Subcutaneous abdominal adipose tissue (tissue), 5 donors: Measurements from ENCODE around the gene HIRIP3.
"Not testable (repeated sequence)": the region's sequence is repeated elsewhere in the genome, so short reads cannot be mapped to it uniquely, and the experiment has no call there.

Experiments used
- H3K27ac ChIP-seq: one replicate; pipeline ENCODE4 v1.7.0; 2013; ENCODE audit warnings: low read depth, mild to moderate bottlenecking, inconsistent platforms, low read length, moderate library complexity
- H3K27me3 ChIP-seq, 5 donors: one replicate each; pipeline ENCODE4 v1.7.0; 2013; ENCODE audit warnings: low read length in 5 of 5, inconsistent platforms in 1 of 5; ENCODE audit not compliant: control insufficient read depth in 5 of 5, insufficient read depth in 4 of 5
- H3K36me3 ChIP-seq, 5 donors: one replicate each; pipeline ENCODE4 v1.7.0; 2013; ENCODE audit warnings: low read length in 5 of 5; ENCODE audit not compliant: control insufficient read depth in 5 of 5, insufficient read depth in 5 of 5
- H3K4me1 ChIP-seq, 5 donors: one replicate each; pipeline ENCODE4 v1.7.0; 2013; ENCODE audit warnings: low read length in 5 of 5, mild to moderate bottlenecking in 3 of 5, moderate library complexity in 1 of 5; ENCODE audit not compliant: control insufficient read depth in 5 of 5, insufficient read depth in 5 of 5
- H3K4me3 ChIP-seq, 5 donors: one replicate each; pipeline ENCODE4 v1.7.0; 2013; ENCODE audit warnings: low read length in 5 of 5, low read depth in 1 of 5
- H3K9ac ChIP-seq, 5 donors: one replicate each; pipeline ENCODE4 v1.7.0; 2013; ENCODE audit warnings: low read length in 5 of 5, mild to moderate bottlenecking in 4 of 5, moderate library complexity in 3 of 5
- H3K9me3 ChIP-seq, 5 donors: one replicate each; pipeline ENCODE4 v1.7.0; 2013; ENCODE audit warnings: low read length in 5 of 5; ENCODE audit not compliant: control insufficient read depth in 5 of 5
- donor health status: healthy.
- donor health status: healthy.
- donor health status: healthy.
- donor health status: healthy.
- donor health status: healthy.

HIRIP3 gene

GRCh38 chr16:30028438-30029076 is 33.1 kb upstream of the HIRIP3 start:
- H3K36me3 ChIP-seq: no peaks in the 10 kb centered on the region
- peaks cover 39 to 68% (median 64%) of the 10 kb centered on the region in 5 donors for H3K27me3 ChIP-seq
- peaks cover 0 to 4% (median 0%) of the 10 kb centered on the region in 5 donors for H3K4me1 ChIP-seq
- no peak overlapping the region for H3K9ac ChIP-seq
- no peak overlapping the region for H3K4me3 ChIP-seq
- no peak overlapping the region for H3K27ac ChIP-seq
- H3K9me3 ChIP-seq: no peaks in the 10 kb centered on the region

DNA sequence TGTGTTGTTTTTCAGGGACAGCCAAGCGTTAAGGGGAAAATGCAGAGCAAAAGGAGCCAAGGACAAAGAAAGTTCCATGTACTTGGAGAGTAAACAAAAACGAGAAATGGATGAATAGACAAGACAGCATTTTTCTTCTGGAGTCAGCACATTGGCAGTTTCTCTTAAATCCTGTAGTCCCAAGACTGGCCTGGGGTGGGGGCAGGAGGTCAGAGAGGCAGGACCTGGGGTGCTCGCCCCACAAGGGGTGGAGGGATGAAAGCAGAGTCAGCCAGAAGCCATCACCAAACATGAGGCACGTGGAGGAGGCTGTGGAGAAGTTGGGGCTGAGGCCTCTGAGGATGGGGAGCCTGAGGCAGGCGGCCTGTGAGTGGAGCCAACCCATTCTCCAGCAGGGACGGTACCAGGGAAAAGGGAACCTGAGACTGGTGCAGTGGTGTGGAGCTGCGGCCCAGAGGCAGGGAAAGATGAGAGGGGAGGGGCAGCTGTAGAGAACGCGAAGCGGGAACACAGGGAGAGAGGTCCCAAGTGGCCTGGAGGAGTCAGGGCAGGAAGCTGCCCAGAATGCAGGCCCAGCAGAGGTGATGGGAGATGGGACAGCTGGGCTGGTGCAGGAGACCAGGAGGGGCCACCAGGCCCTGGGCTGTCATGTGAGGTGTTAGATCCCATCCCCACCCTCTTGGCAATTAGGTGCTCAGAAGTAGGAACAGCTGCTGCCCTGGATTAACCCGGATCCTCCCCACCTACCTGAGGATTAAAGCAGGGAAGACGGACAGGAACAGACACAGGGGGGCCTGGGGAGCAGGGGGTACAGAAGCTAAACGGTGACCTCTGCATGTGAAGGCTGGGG is 32.4 kb upstream of the HIRIP3 start:
- Histone ChIP-seq H3K27ac (no peak overlapping the region), H3K4me3 (no peak overlapping the region), H3K36me3 (no peaks in the 10 kb centered on the region), H3K9me3 (no peaks in the 10 kb centered on the region), H3K9ac (no peak overlapping the region), H3K27me3 (peaks cover 39 to 64% (median 61%) of the 10 kb centered on the region in 5 donors), H3K4me1 (peaks cover 0 to 4% (median 0%) of the 10 kb centered on the region in 5 donors)

DNA sequence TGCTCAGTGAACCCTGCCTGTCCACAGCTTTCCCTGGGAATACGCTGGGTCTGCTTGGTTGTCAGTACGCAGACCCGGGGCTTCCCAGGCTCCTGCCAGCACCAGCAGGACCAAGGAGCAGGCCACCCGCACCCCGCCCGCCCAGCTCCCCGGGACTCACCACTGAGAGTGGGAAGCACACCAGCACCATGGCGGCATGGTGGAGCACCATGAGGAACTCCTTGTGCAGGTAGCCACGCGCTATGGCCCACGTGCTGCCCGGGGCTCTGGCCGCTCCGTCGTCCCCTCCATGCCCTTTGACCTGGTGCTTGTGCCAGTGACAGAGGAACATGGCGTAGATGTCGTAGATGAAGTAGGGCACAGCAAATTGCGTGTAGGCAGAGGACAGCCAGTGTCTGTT is 31.0 kb upstream of the HIRIP3 start:
- Histone ChIP-seq H3K27ac (no peak overlapping the region), H3K4me1 (peaks cover 0 to 9% (median 4%) of the 10 kb centered on the region in 5 donors), H3K4me3 (no peak overlapping the region), H3K27me3 (peaks cover 29 to 56% (median 49%) of the 10 kb centered on the region in 5 donors), H3K36me3 (no peaks in the 10 kb centered on the region), H3K9ac (no peak overlapping the region), H3K9me3 (no peaks in the 10 kb centered on the region)

DNA sequence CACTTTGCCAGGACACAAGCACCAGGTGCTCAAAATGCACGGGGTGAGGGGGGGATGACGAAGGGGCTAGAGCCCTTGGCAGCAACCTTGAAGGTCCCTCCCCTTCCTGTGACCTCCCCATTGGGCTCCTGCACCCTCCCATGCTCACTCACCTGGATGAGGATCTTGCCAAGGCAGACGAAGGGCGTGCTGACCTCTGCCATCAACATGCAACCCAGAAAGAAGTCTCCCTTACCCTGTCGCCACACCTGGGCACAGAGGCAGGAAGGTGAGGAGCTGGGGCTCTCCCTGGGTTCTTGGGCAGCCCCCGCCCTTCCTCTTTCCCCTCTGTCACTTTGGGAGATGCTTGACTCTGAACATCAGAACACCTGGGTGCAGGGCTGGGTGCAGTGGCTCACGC is 30.2 kb upstream of the HIRIP3 start:
- Histone ChIP-seq H3K4me3 (no peak overlapping the region), H3K36me3 (no peaks in the 10 kb centered on the region), H3K27me3 (peaks cover 26 to 54% (median 44%) of the 10 kb centered on the region in 5 donors), H3K4me1 (peaks cover 0 to 10% (median 8%) of the 10 kb centered on the region in 5 donors), H3K9ac (no peak overlapping the region), H3K27ac (no peak overlapping the region), H3K9me3 (no peaks in the 10 kb centered on the region)

DNA sequence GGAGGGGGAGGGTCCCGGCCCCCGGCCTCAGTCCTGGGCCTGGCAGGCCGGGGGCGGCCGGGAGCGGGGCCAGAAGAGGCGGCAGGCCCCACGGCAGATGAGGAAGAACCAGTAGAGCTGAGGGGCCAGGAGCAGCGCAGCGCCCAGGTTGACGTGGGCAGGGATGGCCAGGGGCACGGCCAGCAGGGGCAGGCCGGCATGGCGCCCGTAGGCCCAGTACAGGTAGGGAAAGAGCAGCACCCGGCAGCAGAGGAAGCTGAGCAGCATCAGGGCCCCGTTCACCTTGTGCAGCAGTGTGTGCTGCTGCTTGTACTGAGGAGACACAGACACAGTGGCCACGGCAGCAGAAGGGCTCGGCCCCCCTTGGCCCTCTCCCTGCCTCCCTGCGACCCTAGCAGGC is 29.7 kb upstream of the HIRIP3 start:
- Histone ChIP-seq H3K9me3 (no peaks in the 10 kb centered on the region), H3K36me3 (no peaks in the 10 kb centered on the region), H3K27me3 (peaks cover 25 to 51% (median 42%) of the 10 kb centered on the region in 5 donors), H3K4me3 (no peak overlapping the region), H3K9ac (no peak overlapping the region), H3K4me1 (peaks cover 0 to 10% (median 8%) of the 10 kb centered on the region in 5 donors), H3K27ac (no peak overlapping the region)

- no peak overlapping the region for H3K27ac ChIP-seq
- H3K9me3 ChIP-seq: no peaks in the 10 kb centered on the region
- no peaks in the 10 kb centered on the region for H3K36me3 ChIP-seq
- no peak overlapping the region for H3K9ac ChIP-seq
- peaks cover 19 to 44% (median 35%) of the 10 kb centered on the region in 5 donors for H3K27me3 ChIP-seq
- H3K4me1 ChIP-seq: peaks cover 0 to 10% (median 8%) of the 10 kb centered on the region in 5 donors
- H3K4me3 ChIP-seq: no peak overlapping the region
Measured at GRCh38 chr16:30024451-30024850, 29.0 kb upstream of the HIRIP3 start.

- Histone ChIP-seq H3K9me3 (no peaks in the 10 kb centered on the region), H3K36me3 (no peaks in the 10 kb centered on the region), H3K4me1 (peaks cover 0 to 10% (median 8%) of the 10 kb centered on the region in 5 donors), H3K27me3 (peaks cover 11 to 35% (median 27%) of the 10 kb centered on the region in 5 donors), H3K27ac (no peak overlapping the region), H3K4me3 (no peak overlapping the region), H3K9ac (no peak overlapping the region)
Measured at GRCh38 chr16:30023586-30023985, 28.2 kb upstream of the HIRIP3 start.

GRCh38 chr16:30022887-30023286 is 27.5 kb upstream of the HIRIP3 start, which contains the start of gene C16orf92:
Gene C16orf92, plus strand, starts transcription at chr16:30023198. Its CDS starts 143 bp downstream, at chr16:30023341.
- no peaks in the 10 kb centered on the region for H3K36me3 ChIP-seq
- H3K4me1 ChIP-seq: peaks cover 0 to 10% (median 8%) of the 10 kb centered on the region in 5 donors
- no peak within 1 kb of the TSS for H3K9ac ChIP-seq
- H3K4me3 ChIP-seq: no peak within 1 kb of the TSS
- H3K27ac ChIP-seq: no peak within 1 kb of the TSS
- no peaks in the 10 kb centered on the region for H3K9me3 ChIP-seq
- H3K27me3 ChIP-seq: peaks cover 10 to 29% (median 21%) of the 10 kb centered on the region in 5 donors

- Histone ChIP-seq H3K27me3 (peaks cover 0 to 5% (median 0%) of the 10 kb centered on the region in 5 donors), H3K27ac (no peak overlapping the region)
Measured at GRCh38 chr16:30018731-30019158, 23.3 kb upstream of the HIRIP3 start.

GRCh38 chr16:30017937-30018336 is 22.5 kb upstream of the HIRIP3 start:
- H3K9me3 ChIP-seq, H3K36me3 ChIP-seq, H3K9ac ChIP-seq, H3K4me1 ChIP-seq, H3K4me3 ChIP-seq, H3K27ac ChIP-seq, H3K27me3 ChIP-seq: not testable (repeated sequence)

More at GRCh38 chr16:30018731-30019158, 23.3 kb upstream of the HIRIP3 start:
- Histone ChIP-seq H3K9me3 (no peaks in the 10 kb centered on the region), H3K36me3 (no peaks in the 10 kb centered on the region), H3K9ac (no peak overlapping the region), H3K4me3 (no peak overlapping the region), H3K4me1 (peaks cover 0 to 10% (median 8%) of the 10 kb centered on the region in 5 donors)
